GM19467 (cell line): ENCODE measurements around the gene KCTD14.
"Not testable (repeated sequence)": the region's sequence is repeated elsewhere in the genome, so short reads cannot be mapped to it uniquely, and the experiment has no call there.

Experiments used
- ATAC-seq: cut with Tn5 transposase; IDR thresholded peaks from one replicate; pipeline ENCODE4 v1.9.1; 2021; ENCODE audit warnings: mild to moderate bottlenecking, moderate library complexity; ENCODE audit not compliant: unreplicated experiment

Gene KCTD14

DNA sequence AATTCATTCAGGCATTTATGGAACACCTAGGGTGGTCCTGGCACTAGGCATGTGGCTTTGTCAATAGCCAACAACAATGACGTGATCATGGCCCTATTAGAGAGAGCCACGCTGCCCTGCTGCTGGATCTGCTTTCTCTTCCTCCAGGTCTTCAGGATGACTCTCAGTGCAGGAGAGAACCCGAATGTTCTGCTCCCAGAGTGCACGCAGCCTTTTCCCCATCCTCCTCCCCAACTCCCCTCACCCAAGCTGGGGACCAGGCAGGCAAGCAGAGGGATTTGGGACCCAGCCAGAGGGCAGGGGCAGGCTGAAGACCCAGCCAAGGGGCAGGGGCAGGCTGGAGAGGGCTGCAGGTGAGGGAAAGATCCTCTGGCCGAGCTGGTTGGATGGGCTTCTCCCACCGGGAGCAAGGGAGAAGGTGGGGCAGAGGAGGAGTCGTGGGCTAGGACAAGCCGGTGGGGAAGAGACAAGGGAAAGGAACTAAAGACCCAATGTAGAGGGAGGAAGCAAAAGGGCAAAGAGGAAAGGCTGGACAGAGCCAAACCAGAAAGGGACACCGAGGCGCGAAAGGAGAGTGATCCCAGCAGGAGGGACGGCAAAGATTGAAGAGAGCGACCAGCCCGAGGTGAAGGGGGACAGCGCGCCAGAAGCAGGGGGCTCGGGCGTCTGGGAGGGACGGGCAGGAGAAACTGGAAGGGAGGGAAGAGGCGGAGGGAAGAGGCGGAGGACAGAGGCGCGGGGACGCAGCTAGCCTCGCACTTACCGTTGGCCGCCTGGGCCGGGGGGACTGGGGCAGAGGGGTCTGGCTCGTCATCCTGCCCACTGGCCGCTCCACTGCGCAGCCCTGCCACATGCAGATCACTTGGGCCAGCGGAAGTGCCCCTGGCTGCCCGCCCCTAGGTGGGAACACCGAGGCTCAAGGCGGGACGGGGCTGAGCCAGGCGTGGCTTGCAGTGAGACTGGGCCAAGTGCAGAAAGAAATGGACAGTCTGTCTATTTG, at the start of gene KCTD14:
KCTD14 (minus strand) TSS at position 880 of the 1,000 bp plus-strand sequence; CDS start at position 853, 27 bp downstream.
- ATAC-seq = no peak

- ATAC-seq = no peak
Observed at GRCh38 chr11:78072455-78072854, 49.4 kb upstream of the KCTD14 start.

DNA sequence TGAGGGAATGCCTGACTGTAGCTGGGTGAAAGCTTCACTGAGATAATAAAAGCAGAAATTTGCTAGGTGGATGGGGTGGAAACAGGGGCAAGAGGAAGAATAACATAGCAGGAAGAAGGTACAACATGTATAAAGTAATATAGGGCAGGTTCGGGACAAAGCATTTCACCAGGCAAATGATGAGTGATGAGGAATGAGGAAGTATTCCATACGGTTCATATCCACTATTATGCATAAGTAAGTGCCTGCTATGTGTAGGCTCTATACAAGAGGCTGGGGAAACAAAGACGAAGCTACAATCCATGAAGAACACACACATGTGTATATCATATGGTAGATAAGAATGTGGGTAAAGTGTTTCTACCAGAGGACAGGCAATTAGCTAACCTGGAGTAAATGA, 48.6 kb upstream of the KCTD14 start:
- no peak for ATAC-seq

DNA sequence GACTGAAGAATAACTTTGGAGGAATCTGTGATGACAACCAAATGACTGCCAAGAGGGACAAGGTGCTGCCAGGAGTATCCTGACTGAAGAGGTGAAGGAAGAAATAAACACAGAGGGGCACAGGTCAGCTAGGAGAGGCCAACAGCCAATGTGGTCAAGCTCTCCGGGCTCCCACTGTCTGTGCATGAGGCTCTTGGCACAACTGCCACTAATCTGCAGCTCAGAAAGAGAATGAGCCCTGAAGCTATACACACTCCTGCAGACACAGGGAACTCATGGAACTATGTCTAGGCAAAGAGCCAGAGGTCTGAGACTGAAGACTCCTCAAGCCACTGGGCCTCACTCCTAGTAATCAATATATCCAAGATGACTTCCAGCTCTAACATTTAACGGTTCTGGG, 47.5 kb upstream of the KCTD14 start:
- no peak for ATAC-seq

DNA sequence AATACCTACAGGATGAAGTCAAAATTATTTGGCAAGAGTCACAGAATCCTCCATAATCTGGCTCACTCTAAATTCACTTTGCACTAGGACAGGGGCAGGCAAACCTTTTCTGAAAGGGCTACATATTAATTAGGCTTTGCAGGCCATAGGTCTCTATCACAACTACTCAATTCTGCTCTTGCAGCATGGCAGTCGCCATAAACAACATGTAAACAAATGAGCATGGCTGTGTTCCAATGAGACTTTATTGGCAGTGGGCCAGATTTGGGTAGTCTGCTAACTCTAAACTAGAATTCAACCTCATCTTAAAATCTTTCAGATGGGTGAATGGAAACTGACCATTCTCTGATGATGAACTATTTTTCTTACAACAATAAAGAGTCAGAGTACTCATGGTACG, 46.4 kb upstream of the KCTD14 start:
- no peak for ATAC-seq

- ATAC-seq = no peak
Observed at GRCh38 chr11:78067704-78068103, 44.6 kb upstream of the KCTD14 start.

- no peak for ATAC-seq
Observed at GRCh38 chr11:78066471-78066870, 43.4 kb upstream of the KCTD14 start.

DNA sequence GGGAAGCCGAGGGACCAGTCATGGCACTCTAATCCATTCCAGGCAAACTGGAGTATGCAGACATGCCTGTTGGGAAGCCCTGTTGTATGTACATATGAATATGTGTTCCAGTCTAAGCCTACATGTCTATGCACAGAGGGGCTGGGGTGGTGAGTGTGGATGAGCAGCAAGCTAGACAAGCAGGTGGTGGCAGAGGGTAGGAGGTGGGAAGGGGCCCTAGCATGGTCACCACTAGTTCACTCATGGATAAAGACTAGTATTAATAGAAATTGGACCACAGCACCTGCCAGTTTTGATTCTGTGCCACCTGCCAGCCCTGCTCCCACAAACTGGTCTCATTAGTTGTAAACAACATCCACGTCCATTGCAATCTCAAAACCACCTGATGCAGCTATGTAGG, 42.1 kb upstream of the KCTD14 start:
- no peak for ATAC-seq

DNA sequence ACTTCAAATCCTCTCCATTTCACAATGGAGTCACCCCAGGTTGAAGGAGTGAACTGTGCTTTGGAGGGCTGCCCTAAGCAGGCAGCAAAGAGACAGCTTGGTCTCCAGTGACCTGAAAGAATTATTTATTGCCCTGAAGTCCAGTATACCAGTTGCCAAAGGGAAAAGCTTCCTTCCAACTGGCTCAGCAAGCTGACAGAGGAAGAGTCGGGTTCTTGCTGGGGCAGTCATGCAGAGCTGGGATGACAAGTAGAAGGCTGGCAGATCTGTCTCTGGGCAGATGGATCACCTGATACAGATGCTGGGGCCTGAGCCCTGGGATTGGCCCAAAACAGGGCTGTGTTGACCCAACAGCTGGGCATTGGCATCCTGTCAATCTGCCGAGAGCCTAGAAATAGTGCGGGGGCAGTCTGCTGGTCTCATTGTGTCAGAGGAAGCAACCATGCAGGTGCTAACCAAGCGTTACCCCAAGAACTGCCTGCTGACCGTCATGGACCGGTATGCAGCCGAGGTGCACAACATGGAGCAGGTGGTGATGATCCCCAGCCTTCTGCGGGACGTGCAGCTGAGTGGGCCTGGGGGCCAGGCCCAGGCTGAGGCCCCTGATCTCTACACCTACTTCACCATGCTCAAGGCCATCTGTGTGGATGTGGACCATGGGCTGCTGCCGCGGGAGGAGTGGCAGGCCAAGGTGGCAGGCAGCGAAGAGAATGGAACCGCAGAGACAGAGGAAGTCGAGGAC, 40.5 kb upstream of the KCTD14 start, which contains the start of gene THRSP:
THRSP (plus strand) TSS at position 422 of the 742 bp plus-strand sequence; CDS start at position 443, 21 bp downstream.
- no peak for ATAC-seq

GRCh38 chr11:78062671-78063070, 39.6 kb upstream of the KCTD14 start:
- ATAC-seq = no peak

DNA sequence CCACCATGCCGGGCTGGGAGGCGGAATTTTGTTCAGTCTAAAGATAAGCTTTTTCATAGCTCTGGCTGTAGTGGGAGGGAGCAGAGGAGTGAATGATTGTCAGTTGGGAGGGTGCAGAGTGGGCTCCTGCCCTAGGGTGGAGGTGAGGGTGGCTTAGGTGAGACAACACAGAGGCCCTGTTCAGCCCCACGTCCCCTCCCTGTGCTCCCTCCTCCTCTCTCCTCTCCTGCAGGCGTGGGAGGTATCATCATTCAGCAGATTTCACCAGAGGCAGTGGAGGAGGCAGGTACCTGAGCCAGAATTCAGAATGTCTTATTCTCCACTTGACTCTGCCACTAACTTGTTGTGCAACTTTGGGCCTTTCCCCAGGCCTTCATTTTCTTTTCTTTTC, 38.8 kb upstream of the KCTD14 start:
- no peak for ATAC-seq

GRCh38 chr11:78061088-78061920, 38.2 kb upstream of the KCTD14 start:
- no peak for ATAC-seq

DNA sequence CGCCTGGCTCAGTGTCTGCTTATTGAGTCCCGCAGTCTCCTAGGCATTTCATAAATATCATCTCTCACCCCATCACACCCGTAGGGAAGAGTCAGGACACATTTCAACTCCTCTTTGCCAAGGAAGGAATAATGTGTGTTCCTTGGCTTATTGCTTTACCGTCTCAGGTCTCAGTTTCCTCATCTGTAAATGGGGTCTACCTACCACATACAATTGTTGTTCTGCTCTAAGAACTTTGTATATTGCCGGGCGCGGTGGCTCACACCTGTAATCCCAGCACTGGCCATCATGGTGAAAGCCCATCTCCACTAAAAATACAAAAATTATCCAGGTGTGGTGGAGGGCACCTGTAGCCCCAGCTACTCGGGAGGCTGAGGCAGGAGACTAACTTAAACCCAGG, 37.5 kb upstream of the KCTD14 start:
- ATAC-seq = no peak

DNA sequence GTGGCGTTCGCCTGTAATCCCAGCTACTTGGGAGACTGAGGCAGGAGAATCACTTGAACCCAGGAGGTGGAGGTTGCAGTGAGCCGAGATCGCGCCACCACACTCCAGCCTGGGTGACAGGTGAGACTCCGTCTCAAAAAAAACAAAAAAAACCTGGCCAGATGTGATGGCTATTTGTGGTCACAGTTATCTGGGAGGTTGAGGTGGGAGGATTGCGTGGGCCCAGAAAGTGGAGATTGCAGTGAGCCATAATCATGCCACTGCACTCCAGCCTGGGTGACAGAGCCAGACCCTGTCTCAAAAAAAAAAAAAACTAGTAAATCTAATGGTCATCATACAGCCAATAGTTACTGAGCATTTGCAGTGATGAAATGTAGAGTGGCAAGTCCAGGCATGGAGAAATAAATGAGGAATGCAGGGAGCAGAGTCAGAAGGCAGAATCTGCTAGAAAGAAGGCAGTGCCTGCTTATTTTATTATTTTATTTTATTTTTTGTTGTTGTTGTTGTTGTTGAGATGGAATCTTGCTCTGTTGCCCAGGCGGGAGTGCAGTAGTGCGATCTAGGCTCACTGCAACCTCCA, 36.8 kb upstream of the KCTD14 start:
- not testable (repeated sequence) for ATAC-seq

- ATAC-seq = no peak
Observed at GRCh38 chr11:78057462-78058055, 34.5 kb upstream of the KCTD14 start.

- ATAC-seq = no peak
Observed at GRCh38 chr11:78056093-78056492, 33.0 kb upstream of the KCTD14 start.

GRCh38 chr11:78054971-78055370, 31.9 kb upstream of the KCTD14 start:
- no peak for ATAC-seq

DNA sequence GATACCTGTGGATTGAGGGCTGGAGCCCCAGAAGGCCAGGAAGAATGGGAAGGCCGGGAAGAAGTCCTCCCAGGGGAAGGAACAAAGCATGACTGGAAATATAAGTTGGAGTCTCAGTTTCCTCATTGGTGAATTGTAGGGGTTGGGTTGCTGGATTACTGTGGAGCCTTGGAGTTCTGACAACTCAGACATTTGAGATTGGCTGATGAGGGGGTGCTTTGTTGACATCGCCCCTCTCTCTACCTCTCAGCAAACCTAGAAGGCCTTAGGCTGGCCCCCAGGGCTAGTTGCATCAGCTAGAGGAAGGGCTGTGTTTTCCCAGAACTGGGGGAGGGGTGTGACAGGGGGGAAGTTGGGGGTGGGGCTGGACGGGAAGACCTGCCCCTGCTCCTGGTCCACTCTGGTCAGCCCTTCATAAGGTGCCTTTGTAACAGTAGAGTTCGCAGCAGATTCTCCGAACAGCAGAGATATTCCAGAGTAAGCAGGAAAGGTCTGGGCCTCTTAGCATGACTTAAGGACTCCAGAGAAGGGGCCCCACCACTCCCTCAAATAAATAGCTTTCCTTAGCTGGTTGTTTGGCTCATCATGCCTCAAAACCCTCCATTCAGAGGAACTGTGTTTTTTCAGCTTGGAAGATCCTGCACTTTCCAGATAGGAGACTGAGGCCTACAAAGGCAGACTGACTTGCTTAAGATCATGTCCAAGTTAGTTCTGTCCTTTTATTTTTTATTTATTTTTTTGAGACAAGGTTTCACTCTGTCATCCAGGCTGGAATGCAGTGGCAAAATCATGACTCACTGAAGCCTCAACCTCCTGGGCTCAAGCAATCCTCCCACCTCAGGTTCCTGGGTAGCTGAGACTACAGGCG, 28.1 kb upstream of the KCTD14 start:
- no peak for ATAC-seq

GRCh38 chr11:78049348-78049747, 26.3 kb upstream of the KCTD14 start:
- ATAC-seq = no peak
